ENCODE data around the gene SLC6A1. TPM values are rescaled to one million over a fixed set of nuclear protein-coding genes. Genes with fewer than 3 reads are reported as not detected.

Gene SLC6A1
- polyA plus RNA-seq, 2 of the 4 experiments (the other 2 are of a cell fraction): not detected

DNA sequence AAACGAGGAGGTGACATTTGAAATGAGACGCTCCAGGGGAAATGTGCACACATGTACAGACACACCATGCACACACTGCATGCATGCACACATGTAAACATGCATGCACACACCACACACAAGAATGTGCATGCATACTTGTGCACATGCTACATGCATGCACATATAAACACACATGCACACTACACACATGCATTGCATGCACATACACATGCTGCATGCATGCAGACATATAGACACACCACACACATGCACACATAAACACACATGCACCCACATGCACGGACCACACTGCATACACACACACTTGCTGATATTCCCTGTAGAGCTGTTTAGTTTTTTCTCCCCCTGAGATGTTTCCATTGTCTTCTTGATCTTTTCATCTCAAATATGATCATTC, 37.8 kb upstream of the SLC6A1 start:
- Histone ChIP-seq H3K27ac (no peak overlapping the region), H3K4me3 (no peak overlapping the region), H3K4me1 (no peaks in the 10 kb centered on the region), H3K4me2 (no peak overlapping the region), H3K9me3 (no peaks in the 10 kb centered on the region)
- ATAC-seq (no peak), DNase-seq (ENCODE audit: low read depth in 1 of 2, low spot score in 1 of 2) (no peak), FAIRE-seq (no peak)
- ChIA-PET CTCF (interaction anchor here (0.6 to 11.6 kb wide), 4 partner anchors 10 to 103 kb away, joined by 3 to 148 read pairs (median 42); no protein-coding TSS in a partner anchor), POLR2A (no interaction called here)
- 36% methylated on average over 3 of the region's 3 CpGs for WGBS (ENCODE audit: missing lambda C conversion rate)
- no peak for TF ChIP-seq NPAS2 (CRISPR knock-in tag; IDR thresholded peaks at IDR 0.05; ENCODE audit: borderline replicate concordance)
- no peak for TF ChIP-seq BCL3 (IDR thresholded peaks at IDR 0.05)
- no peak for TF ChIP-seq HOXB13 (CRISPR knock-in tag; IDR thresholded peaks at IDR 0.05; ENCODE audit: low read depth)
- no peak for TF ChIP-seq ZC3H11A (IDR thresholded peaks at IDR 0.05)

DNA sequence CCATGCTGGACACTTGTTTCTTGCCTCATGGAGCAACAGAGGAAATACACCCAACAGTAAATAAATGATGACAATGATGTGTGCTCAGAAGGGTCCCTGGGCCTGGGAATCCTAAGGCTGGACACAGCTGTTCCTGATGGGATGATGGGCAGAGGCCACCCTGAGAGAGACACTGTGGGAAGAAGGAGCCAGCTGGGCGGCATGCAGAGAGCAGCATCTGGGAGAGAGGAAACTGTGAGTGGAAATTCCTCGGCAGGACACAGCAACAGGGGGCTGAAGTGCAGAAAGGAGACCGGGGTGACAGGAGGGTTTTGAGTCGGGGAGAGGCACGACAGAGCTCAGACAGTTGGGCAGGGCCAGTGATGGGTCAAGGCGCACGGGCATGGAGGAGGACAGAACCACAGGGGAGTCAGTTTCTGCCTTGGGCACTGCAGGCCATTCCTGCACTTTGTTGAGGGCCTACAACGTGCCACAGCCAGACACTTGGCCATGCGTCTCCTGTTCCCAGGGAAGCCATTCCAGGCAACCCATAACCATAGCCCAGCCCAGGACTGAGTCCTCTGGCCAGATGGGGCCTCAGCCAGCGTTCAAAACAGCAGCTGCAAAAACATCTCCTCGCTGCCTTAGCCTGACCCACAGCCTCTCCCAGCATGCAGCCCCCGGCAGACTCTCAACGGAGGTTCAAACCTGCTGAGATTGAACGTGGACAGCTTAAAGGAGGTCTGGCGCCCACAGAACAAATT, 36.7 kb upstream of the SLC6A1 start:
- FAIRE-seq: no peak
- H3K27ac ChIP-seq: no peak overlapping the region
- DNase-seq (ENCODE audit: low read depth in 1 of 2, low spot score in 1 of 2): no peak
- no peaks in the 10 kb centered on the region for H3K4me1 ChIP-seq
- 47% methylated on average over 15 of the region's 15 CpGs for WGBS (ENCODE audit: missing lambda C conversion rate)
- CTCF ChIA-PET: interaction anchor here (1.3 to 11.6 kb wide), 5 partner anchors 11 to 197 kb away, joined by 5 to 148 read pairs (median 14); no protein-coding TSS in a partner anchor
- H3K4me3 ChIP-seq: no peak overlapping the region
- TF ChIP-seq PBX3 (IDR thresholded peaks at IDR 0.05) (no peak), RARB (CRISPR knock-in tag; IDR thresholded peaks at IDR 0.05) (no peak), SMC3 (IDR thresholded peaks at IDR 0.05) (no peak), HOXB5 (CRISPR knock-in tag; IDR thresholded peaks at IDR 0.05) (no peak), GATA3 (IDR thresholded peaks at IDR 0.05; ENCODE audit: borderline replicate concordance) (no peak), SREBF2 (IDR thresholded peaks at IDR 0.05) (no peak), CBX2 (IDR thresholded peaks at IDR 0.05; ENCODE audit: borderline replicate concordance, low read depth) (no peak), CTCF (IDR thresholded peaks at IDR 0.05) (no peak), POLR2AphosphoS2 (conservative IDR thresholded peaks at IDR 0.05; ENCODE audit: low read length) (no peak), CHD2 (IDR thresholded peaks at IDR 0.05; ENCODE audit: low read length, partially characterized antibody) (no peak), JUN (IDR thresholded peaks at IDR 0.05) (no peak), PHF8 (IDR thresholded peaks at IDR 0.05; ENCODE audit: borderline replicate concordance, low read depth) (no peak), CBX8 (IDR thresholded peaks at IDR 0.05) (no peak), RAD21 (conservative IDR thresholded peaks at IDR 0.05 in 1 of 2, IDR thresholded peaks at IDR 0.05 in 1 of 2) (no peak)
- no peak; a peak in 1 of 6 replicates for ATAC-seq
- POLR2A ChIA-PET: no interaction called here
- H3K9me3 ChIP-seq: no peaks in the 10 kb centered on the region
- no peak overlapping the region for H3K4me2 ChIP-seq

- ChIA-PET CTCF (interaction anchor here (1.3 to 11.6 kb wide), 4 partner anchors 12 to 198 kb away, joined by 5 to 148 read pairs (median 38); no protein-coding TSS in a partner anchor), POLR2A (no interaction called here)
- FAIRE-seq (no peak), ATAC-seq (no peak), DNase-seq (ENCODE audit: low read depth in 1 of 2, low spot score in 1 of 2) (no peak)
- no peak overlapping the region for H3K27ac ChIP-seq
- H3K4me2 ChIP-seq: no peak overlapping the region
- H3K4me1 ChIP-seq: no peaks in the 10 kb centered on the region
- H3K4me3 ChIP-seq: no peak overlapping the region
- no peaks in the 10 kb centered on the region for H3K9me3 ChIP-seq
- 23% methylated on average over 4 of the region's 4 CpGs for WGBS (ENCODE audit: missing lambda C conversion rate)
- TF ChIP-seq KDM1A (IDR thresholded peaks at IDR 0.05; ENCODE audit: low read depth) (no peak), RCOR1 (IDR thresholded peaks at IDR 0.05; ENCODE audit: low read depth, low read length) (no peak), ZSCAN20 (CRISPR knock-in tag; IDR thresholded peaks at IDR 0.05) (no peak), BHLHE40 (IDR thresholded peaks at IDR 0.05; ENCODE audit: low read depth, low read length) (no peak), RARB (CRISPR knock-in tag; IDR thresholded peaks at IDR 0.05) (no peak), RNF2 (IDR thresholded peaks at IDR 0.05; ENCODE audit: borderline replicate concordance, low read depth) (no peak), CTCF (IDR thresholded peaks at IDR 0.05) (no peak), CHD4 (IDR thresholded peaks at IDR 0.05; ENCODE audit: borderline replicate concordance) (no peak), JUNB (IDR thresholded peaks at IDR 0.05) (no peak), PHF8 (IDR thresholded peaks at IDR 0.05; ENCODE audit: borderline replicate concordance, low read depth) (no peak), CHD2 (IDR thresholded peaks at IDR 0.05; ENCODE audit: low read length, partially characterized antibody) (no peak)
These were observed 36.0 kb upstream of the SLC6A1 start for GRCh38 chr3:10956531-10956930.

Data from A549 (cell line).